ENCODE measurements around the gene PACRG.

The PACRG gene

GRCh38 chr6:163288915-163289314 is 561.1 kb downstream of the PACRG start:
- DNase-seq (ENCODE audit: extremely low read depth, low read depth) = no peak

GRCh38 chr6:163289447-163289846 is 561.7 kb downstream of the PACRG start:
- TF ChIP-seq, protein P1, sequence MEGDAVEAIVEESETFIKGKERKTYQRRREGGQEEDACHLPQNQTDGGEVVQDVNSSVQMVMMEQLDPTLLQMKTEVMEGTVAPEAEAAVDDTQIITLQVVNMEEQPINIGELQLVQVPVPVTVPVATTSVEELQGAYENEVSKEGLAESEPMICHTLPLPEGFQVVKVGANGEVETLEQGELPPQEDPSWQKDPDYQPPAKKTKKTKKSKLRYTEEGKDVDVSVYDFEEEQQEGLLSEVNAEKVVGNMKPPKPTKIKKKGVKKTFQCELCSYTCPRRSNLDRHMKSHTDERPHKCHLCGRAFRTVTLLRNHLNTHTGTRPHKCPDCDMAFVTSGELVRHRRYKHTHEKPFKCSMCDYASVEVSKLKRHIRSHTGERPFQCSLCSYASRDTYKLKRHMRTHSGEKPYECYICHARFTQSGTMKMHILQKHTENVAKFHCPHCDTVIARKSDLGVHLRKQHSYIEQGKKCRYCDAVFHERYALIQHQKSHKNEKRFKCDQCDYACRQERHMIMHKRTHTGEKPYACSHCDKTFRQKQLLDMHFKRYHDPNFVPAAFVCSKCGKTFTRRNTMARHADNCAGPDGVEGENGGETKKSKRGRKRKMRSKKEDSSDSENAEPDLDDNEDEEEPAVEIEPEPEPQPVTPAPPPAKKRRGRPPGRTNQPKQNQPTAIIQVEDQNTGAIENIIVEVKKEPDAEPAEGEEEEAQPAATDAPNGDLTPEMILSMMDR (IDR thresholded peaks at IDR 0.05; ENCODE audit: low read depth, low read length) = no peak
- DNase-seq (ENCODE audit: extremely low read depth, low read depth) = no peak

More at GRCh38 chr6:163288915-163289314, 561.1 kb downstream of the PACRG start:
- TF ChIP-seq, protein P1 (IDR thresholded peaks at IDR 0.05; ENCODE audit: low read depth, low read length) = no peak

DNA sequence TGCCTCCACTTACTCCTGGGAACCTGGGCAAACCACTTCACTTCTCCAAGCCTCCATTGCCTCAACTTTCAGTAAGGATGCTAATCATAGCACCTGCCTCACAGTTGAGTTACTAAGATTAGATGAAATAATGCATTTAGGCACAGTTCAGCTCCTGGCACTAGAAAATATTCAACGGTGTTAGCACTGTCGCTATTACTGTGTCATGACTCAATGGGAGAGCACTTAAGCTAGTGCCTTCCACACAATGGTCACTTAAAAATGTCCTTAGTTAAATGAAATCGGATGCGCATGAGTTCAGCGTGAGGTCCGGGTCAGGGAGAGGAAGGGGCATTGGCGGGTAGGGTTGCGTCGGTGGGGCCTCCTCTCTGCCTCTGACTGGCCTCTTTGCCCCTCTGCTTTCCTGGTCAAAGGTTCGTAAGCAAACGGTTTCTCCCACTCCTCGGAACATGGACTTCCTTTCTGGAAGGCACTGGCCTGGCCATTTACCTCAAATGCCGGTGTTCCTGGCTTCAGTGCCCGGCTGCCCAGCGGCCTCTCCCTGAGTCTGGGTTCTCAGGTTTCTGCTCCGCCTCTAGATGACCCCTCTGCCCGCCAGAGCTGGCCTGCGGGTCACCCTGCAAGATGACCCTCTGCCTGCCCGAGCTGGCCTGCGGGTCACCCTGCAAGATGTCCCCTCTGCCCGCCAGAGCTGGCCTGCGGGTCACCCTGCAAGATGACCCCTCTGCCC is 562.9 kb downstream of the PACRG start:
- DNase-seq (ENCODE audit: extremely low read depth, low read depth) = no peak
- TF ChIP-seq, protein P1 (IDR thresholded peaks at IDR 0.05; ENCODE audit: low read depth, low read length) = no peak

DNA sequence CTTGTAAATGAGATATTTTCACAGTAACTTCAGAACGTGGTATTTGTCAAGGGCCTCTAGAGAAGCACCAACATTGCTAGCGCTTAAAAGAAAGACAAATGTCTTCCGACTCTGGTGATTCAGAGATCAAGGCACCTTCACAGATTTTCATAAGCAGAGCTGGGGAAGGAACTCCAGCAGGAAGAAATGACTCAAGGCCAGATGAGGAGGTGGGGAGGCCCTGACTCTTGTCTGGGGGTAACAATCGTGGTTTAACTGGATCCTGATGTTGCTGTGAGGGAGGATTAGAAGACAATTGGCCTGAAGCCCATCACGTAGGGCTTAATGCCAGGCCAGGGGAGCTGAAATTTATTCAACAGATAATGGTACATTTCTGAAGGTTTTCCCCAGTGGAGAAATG is 563.8 kb downstream of the PACRG start:
- TF ChIP-seq, protein P1 (IDR thresholded peaks at IDR 0.05; ENCODE audit: low read depth, low read length) = no peak
- DNase-seq (ENCODE audit: extremely low read depth, low read depth) = no peak

DNA sequence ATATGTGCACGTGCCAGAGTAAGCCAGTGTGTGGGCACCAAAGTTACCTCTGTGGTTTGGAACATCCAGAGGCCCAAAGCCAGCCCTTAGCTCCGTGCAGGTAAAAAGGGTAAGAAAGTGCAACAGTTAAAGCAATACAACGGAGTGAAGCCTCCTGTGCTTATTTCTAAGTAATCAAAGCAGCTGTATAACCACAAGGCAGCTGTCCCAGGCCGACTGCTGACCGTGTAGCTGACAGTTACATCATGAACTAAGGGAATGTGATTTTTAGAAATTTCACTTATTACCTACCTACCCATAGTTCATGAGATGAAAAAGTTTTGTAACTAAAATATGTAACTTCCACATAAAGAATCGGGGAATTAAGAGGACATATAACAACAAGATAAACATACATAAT is 565.5 kb downstream of the PACRG start:
- TF ChIP-seq, protein P1 (IDR thresholded peaks at IDR 0.05; ENCODE audit: low read depth, low read length) = no peak
- no peak for DNase-seq (ENCODE audit: extremely low read depth, low read depth)

DNA sequence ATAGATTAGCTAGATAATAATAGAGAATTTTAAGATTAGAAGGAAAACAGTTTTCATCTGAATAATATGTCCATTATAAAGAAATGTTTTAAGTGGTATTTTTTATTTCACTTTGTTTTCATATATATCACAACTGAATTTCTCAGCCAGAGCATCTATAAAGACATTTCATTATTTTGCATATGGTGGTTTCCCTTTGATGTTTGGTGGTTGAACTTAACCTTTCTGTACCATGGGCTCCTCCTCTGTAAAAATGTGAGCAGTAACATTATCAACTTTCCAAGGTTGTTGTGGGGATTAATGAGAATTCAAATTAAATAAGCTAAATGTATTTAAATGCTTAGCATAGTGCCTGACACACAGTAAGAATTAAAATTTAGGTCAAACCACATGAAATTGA is 567.0 kb downstream of the PACRG start:
- DNase-seq (ENCODE audit: extremely low read depth, low read depth) = no peak

DNA sequence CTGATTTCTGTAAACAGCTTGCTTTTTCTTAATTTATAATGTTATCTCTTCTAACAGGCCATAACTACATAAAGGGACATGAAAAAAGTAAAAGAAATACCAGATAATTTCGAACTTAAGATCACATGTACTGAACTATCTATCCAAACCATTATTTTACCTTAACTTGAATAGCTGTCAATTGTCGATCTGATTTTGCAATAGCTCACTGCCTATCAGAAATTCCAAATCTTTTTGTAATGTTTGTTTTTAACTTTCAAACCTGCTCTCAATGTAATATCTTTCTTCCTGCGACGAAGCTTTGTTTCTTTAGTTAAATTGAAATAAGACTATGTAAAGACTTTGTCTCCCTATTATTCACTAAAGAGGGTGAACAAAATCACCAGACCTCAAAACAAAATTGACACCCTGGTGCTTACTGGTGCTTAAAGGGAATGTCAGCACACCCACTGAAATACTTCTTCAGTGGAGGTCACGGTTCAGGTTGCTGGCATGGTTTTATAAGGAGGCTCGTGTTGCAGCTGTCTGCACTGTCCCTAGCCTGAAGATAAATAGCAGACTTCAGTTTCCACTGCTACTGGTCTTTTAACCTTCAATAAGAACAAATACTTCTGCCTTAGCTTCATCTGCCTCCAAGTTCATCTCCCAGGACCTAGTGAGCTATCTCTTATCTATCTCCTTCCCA is 569.2 kb downstream of the PACRG start:
- TF ChIP-seq, protein P1 (IDR thresholded peaks at IDR 0.05; ENCODE audit: low read depth, low read length) = no peak
- DNase-seq (ENCODE audit: extremely low read depth, low read depth) = no peak

More for the DNA sequence above, 567.0 kb downstream of the PACRG start:
- TF ChIP-seq, protein P1 (IDR thresholded peaks at IDR 0.05; ENCODE audit: low read depth, low read length) = no peak

Data from AG09319 (cell line).